Anterior cingulate cortex (tissue), 58 donors: ENCODE data around the gene LTBP4.
"Not testable (repeated sequence)": the region's sequence is repeated elsewhere in the genome, so short reads cannot be mapped to it uniquely, and the experiment has no call there.

Experiments
- DNase-seq, 58 donors: peaks; one replicate each; lab custom pipeline; 2025; lab: John Stamatoyannopoulos, UW

Gene LTBP4

DNA sequence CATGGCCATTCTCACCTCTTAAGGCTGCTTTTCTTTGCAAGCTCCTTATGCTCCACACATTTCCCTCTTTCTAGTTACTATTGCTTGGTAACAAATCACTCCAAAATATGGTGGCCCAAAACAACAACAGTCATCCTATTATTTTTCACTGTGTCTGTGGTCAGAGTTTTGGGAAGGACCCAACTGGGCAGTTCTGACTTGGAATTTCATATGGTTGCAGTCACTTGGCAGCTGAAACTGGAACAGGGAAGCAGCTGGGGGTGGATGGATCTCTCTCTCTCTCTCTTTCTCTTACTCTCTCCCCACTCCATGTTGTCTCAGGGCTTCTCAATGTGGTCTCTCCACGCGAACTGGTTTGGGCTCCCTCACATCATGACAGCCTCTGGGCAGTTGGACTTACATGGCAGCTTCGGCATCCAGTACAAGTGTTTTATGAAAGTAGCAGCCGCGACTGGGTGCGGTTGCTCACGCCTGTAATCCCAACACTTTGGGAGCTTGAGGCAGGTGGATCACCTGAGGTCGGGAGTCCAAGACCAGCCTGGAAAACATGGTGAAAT lies 49.7 kb downstream of the LTBP4 start:
- no peak for DNase-seq

DNA sequence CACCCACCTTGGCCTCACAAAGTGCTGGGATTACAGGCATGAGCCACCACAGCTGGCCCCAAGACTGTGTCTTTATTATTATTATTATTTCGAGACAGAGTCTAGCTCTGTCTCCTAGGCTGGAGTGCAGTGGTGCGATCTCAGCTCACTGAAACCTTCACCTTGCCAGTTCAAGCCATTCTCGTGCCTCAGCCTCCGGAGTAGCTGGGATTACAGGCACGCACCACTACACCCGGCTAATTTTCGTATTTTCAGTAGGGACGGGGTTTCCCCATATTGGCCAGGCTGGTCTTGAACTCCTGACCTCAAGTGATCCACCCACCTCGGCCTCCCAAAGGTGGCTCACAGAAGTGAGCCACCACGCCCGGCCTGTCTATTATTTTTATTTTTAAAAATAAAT lies 51.1 kb downstream of the LTBP4 start:
- DNase-seq, result not testable (repeated sequence)

DNA sequence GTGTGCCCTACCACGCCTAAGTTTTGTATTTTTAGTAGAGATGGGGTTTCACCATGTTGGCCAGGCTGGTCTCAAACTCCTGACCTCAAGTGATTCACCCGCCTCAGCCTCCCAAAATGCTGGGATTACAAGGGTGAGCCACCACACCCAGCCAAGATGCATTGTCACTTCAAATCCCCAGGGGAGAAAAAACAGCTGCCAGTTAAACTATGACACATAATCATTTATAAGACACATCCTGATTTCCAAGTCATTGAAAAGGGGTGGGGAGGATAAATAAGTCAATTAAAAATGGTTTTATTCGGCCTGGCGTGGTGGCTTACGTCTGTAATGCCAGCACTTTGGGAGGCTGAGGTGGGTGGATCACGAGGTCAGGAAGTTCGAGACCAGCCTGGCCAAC lies 54.5 kb downstream of the LTBP4 start:
- DNase-seq, result not testable (repeated sequence)

DNA sequence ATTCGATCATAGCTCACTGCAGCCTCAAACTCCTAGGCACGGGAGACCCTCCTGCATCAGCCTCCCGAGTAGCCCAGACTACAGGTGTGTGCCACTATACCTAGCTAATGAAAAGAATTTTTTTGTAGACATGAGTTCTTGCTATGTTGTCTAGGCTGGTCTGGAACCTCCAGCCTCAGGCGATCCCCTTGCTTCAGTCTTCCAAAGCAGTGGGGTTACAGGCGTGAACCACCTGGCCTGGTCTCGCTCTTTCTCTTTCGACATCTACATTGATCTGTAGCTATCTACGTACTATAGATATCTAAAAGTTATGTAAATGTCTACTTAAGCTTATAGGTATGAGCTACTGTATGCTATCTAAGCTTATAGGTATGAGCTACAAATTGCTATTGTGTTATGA lies 56.9 kb downstream of the LTBP4 start:
- no peak for DNase-seq

DNA sequence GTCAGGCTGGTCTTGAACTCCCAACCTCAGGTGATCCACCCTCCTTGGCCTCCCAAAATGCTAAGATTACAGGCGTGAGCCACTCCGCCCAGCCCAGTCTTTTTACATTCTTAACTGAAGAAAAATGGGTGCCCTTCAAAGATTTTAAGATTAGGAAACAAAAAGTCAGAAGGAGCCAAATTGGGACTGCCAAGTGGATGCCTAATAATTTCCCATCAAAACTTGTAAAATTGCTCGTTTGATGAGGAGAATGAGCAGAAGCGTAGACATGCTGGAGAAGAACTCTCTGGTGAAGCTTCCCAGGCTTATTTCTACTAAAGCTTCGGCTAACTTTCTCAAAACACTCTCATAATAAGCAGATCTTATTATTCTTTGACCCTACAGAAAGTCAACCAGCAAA lies 57.9 kb downstream of the LTBP4 start:
- no peak for DNase-seq

DNA sequence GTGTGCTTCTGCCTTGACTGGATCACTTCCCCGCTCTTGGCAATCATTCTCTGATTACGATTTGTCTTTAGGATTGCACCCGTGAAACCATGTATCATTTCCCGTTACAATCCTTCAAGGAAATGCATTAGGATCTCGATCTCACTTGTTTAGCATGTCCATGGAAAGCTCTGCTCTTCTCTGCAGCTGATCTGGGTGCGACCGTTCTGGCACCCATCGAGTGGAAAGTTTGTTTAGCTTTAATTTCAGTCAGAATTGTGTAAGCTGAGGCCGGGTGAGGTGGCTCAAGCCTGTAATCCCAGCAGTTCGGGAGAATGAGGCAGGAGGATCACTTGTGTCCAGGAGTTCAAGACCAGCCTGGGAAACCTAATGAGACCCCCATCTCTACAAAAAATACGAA lies 58.4 kb downstream of the LTBP4 start:
- no peak for DNase-seq

DNA sequence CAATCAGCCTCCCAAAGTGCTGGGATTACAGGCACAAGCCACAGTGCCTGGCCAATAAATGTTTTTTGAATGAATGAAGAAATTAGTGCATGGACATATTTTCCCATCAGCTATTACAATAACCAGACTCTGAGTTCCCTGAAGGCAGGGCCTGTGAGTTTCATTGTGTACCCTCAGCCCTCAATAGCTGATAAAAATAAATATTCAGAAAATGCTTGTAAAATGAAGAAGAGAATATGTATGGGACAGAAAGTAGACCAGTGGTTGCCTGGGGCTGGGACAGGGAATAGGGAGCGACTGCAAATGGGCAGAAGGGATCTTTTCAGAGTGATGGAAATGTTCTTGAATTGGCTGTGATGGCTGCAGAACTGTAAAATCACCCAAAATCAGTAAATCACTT lies 60.4 kb downstream of the LTBP4 start:
- DNase-seq, result no peak

DNA sequence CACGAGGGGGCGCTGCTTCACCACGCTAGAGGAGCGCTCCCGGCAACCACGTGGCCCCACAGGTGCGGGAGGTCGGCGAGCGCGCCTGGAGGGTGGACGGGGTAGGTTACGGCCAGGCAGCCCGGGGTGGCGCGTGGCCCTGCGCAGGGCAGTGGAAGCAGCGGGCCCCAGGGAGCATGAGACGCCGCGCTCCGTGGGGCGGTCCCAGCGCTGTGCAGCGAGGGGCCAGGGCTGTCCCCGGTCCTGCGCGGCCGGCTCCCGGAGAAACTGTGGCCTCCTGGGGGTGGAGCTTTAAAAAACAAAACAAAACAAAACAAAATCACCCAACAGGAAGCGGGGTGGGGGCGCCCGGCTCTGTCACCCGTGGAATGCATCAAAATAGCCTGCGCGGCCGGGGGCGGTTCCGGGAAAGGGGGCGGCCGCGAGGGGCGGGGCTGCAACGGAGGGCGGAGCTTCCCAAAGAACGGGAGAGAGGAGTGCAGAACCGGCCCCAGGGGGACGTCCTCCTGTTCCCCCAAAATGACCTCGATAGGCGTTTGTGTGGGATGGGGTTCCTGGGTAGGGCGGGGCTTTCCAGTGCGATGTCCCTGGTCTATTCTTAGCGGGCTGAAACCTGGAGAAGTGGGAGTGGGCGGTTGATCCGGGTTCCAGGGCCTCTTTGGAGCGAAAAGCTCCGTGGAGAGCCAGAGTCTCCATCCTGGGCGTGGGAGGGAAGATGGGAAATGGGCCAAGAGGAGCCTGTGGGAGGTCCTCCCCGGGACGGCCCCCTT lies 61.9 kb downstream of the LTBP4 start:
- DNase-seq, result peak in 57 of 58 donors; percentile 33 to 92 (median 77)

DNA sequence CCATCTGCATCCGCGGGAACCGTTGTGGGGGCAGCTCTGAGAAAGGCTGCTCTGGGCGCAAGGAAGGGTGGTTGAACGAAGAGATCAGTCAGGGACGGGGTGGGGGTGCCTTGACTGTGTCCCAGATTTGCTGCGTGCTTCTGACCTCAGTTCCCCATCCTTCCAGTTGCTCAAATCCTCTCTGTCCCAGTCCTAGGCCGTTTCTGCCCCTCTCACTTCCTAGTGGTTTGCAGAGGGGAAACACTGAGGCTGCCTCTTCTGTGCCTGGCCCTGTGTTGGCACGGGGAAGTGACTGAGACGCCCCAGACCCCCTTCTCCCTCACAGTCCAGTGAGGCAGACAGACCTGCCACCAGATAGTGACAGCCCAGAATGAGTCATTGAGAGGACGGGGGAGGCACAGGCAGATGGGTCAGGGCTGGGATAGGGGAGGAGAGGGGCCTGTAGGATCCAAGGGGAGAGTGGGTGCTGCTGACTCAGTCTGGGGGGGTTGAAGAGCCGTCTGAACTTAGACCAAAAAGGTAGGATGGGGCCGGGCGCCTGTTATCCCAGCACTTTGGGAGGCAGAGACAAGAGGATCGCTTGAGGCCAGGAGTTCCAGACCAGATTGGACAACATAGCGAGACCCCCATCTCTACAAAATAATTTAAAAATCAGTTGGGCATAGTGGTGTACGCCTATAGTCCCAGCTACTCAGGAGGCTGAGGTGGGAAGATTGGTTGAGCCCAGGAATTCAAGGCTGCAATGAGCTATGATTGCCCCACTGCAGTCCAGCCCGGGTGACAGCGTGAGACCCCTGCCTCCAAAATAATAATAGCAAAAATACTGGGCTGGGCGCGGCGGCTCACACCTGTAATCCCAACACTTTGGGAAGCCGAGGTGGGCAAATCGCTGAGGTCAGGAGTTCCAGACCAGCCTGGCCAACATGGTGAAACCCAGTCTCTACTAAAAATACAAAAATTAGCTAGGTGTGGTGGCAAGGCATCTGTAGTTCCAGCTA lies 62.8 kb downstream of the LTBP4 start:
- peak in 3 of 58 donors; percentile 39 to 57 (median 45) for DNase-seq

DNA sequence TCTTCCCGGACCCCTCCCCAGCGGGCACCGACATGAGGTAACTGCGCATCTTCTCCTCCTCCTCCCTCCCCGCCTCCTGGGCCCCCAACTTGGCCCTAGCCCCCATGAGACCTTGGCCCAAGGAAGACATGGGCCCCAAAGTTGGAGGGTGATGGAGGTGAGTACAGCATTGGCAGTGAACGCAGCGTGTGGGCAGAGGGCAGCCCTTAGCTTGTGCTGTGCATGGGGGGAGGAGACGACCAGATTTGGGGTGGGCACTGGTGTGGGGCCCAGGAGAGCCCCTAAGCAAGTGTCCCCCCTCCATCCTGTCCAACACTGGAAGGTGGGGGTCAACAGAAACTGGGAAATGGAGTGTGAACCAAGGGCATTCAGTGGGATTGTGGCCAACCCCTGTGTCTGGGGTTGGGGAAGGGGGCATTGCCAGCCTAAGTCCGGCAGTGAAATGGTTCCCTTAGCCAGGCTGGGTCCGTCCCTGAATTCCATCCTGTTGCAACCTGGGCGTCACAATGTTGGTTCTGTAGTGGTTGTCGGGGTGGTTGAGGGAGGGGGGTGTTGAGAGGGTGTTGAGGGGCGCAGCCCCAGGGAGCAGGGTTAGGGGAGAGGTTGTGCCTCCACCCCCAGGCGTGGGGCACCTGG lies 65.8 kb downstream of the LTBP4 start:
- DNase-seq, result no peak

DNA sequence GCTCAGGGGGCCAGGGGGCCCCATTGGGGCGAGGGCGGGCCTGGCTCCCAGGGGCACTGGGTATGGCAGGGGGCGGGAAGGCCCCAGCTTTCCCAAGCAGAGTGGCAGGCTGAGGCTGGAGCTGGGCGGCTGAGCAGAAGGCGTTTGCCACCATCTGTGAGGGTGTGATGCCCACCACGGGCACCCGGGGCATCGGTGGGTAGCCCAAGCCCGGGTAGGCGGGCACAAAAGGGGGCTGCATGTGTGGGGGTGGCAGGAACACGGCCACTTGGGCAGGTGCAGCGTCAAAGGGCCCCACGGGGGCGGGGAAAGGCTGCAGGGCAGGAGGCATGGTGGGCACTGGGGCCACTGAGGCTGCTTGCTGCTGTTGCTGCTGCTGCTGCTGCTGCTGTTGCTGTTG lies 66.4 kb downstream of the LTBP4 start:
- no peak for DNase-seq

DNA sequence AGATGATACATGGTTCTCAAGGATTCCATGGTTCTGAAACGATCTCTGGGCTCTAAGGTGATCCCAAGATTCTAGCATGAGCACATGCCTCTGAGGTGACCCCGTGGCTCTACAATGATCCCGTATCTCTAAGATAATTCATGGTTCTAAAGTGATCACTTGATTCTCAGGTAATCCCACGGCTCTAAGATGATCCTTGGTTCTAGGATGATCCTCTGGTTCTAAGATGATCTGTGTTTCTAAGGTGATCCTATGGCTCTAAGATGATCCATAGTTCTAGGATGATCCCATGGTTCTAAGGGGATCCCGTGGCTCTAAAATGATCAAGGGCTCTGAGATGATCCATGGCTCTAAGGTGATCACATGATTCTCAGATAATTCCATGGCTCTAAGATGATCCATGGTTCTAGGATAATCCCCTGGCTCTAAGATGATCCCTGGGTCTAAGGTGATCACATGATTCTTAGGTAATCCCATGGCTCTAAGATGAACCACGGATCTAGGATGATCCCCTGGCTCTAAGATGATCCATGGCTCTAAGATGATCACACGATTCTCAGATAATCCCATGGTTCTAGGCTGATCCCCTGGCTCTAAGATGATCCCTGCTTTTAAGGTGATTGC lies 67.9 kb downstream of the LTBP4 start:
- no peak for DNase-seq

DNA sequence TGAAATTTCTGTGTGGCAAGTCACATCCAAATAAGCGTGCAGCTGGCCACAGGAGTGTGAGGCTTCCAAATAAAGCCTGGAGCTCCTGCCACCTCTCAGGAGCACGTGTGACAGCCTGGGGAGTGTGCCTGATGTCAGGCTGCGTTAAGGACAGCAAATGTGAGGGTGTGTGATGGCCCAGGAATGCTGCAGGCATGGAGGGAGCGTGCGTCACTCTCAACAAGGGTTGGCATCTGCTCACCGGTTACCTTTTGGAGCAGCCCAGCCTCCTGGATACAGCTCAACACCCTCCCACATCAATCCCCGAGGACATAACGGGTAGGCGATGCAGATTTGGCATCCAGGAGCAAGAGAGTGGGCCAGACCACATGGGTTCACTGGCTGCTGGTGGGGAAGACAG lies 70.2 kb downstream of the LTBP4 start:
- DNase-seq, result peak in 45 of 58 donors; percentile 12 to 91 (median 52)

DNA sequence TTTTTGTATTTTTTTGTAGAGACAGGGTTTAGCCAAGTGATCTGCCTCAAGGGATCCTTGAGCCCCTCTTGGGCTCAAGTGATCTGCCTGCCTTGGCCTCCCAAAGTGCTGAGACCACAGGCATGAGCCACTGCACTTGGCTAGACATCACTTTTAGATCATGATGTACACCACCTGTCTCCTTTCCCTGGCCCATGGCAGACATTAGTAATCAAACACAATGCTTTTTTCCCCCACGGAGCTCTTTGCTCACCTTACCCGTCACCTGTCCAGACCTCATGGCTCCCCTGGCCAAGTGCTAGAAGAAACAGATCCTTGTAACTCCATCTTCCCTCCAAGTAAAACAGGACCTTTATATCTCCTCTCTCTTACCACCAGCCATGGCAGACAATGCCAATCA lies 70.9 kb downstream of the LTBP4 start:
- DNase-seq, result no peak

DNA sequence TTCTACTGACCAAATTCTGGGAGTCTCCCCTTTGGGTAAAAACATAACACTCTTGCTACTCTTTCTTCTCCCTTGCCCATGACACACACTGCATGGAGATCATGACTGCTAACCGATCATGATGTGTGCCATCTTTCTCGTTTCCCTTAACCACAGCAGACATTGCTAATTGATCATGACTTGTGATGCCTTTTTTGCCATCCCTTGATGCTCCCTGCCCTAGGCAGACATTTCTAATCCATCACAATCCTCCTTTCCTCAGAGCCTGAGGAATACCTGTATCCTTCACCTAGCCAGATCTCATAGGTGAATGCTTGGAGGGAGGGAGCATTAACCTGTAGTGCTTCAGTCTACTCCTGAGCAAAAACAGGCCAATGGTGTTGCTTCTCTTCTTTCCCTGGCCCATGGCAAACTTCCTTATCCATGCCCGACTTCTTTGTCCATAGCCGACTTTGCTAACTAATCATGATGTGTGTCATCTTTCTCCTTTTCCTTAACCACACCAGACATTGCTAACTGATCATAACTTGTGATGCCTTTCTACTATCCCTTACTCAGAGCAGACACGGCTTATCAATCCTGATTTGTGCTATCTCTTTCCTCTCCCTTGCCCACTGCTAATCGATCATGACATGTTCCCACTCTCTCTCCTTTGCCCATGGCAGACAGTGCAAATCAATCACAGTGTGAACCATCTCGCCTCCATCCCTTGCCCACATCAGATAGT lies 71.6 kb downstream of the LTBP4 start:
- no peak for DNase-seq

DNA sequence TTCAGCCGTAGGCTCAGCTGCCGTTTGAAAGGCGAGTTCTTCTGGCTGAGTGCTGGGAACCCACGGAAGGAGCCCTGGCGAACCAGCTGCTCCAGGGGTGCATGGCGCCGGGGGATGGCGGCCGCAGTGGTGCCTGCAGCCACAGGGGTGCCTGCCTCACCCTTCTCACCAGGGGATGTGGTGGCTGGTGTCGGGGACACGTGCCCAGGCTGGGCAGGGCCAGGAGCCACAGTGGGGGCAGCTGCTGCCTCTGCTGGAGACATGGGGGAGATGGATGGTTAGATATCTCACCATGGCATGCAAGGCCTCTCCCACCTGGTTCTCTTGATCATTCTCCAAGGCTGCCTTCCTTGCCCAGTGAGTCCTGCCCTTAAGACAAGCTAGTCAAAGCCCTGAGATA lies 72.2 kb downstream of the LTBP4 start:
- no peak for DNase-seq

DNA sequence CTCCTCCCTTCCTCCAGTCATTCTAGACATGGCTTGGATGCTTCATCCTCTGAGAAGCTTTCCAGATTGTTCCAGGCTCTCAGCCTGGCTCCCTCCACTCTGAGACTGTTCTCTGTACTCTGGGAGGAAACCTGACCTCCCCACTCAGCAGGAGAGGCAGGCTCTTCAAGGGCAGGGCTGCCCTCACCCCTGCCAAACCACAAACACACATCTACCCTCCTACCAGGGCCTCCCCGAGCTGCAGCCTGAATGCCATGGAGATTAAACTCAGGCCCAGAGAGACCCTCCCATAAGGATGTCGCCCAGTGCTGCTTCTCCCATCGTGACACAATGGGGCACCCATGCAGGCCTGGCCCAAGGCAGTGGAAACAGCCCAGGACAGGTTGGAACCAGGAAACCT lies 73.1 kb downstream of the LTBP4 start:
- no peak for DNase-seq

DNA sequence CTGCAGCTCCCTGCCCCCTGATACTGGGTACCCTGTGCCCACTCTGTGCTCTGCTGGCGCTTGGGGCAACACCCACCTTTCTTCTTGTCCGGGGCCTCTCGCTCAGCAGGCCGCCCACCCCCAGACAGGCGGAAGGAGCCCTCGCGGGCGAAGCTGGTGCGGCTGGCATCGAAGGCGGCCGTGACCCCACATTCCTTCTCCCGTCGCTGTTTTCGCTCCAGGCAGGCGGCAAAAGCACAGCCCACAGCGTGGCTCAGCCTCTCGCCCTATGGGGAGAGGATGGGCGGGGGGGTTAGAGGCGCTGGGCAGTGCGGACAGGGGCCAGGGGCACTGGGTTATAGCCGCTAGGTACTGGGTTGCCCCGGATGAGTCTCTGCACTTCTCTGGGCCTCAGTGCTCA lies 76.0 kb downstream of the LTBP4 start:
- DNase-seq, result no peak
